Nephron progenitor cell (in vitro differentiated cells): ENCODE data around the gene RETREG1.

Source experiments
- DNase-seq: peaks from one replicate; pipeline ENCODE4 v3.0.0; 2021
- H3K27ac Mint-ChIP-seq: 2 replicates; pipeline ENCODE4 v1.8.0; 2021; ENCODE audit warnings: mild to moderate bottlenecking, moderate library complexity, mixed read lengths
- H3K27me3 Mint-ChIP-seq: 2 replicates; pipeline ENCODE4 v1.8.0; 2021; ENCODE audit warnings: mild to moderate bottlenecking, low read depth, mixed read lengths; ENCODE audit not compliant: poor library complexity
- H3K36me3 Mint-ChIP-seq: 2 replicates; pipeline ENCODE4 v1.8.0; 2021; ENCODE audit warnings: low read depth, mixed read lengths
- H3K4me1 Mint-ChIP-seq: 2 replicates; pipeline ENCODE4 v1.8.0; 2021; ENCODE audit warnings: mixed read lengths
- H3K4me3 Mint-ChIP-seq: 2 replicates; pipeline ENCODE4 v1.8.0; 2021; ENCODE audit warnings: mild to moderate bottlenecking, moderate library complexity, mixed read lengths
- H3K9me3 Mint-ChIP-seq: 2 replicates; pipeline ENCODE4 v1.8.0; 2021; ENCODE audit warnings: mild to moderate bottlenecking, moderate library complexity, mixed read lengths
- CTCF ChIP-seq: fragments of 200-600 bp; sonication (generic); IDR thresholded peaks from 2 replicates; pipeline ENCODE4 v1.5.0; 2021; ENCODE audit warnings: antibody characterized with exemption

RETREG1 gene

GRCh38 chr5:16579142-16579847 is 37.5 kb downstream of the RETREG1 start:
- Mint-ChIP-seq H3K27ac (peak overlapping the region; percentile 84), H3K4me3 (no peak overlapping the region), H3K4me1 (peaks cover 24% of the 10 kb centered on the region), H3K36me3 (no peaks in the 10 kb centered on the region), H3K27me3 (peaks cover 3% of the 10 kb centered on the region), H3K9me3 (no peaks in the 10 kb centered on the region)
- DNase-seq, result no peak
- TF ChIP-seq CTCF, result no peak

GRCh38 chr5:16578474-16578883 is 38.3 kb downstream of the RETREG1 start:
- peaks cover 30% of the 10 kb centered on the region for H3K4me1 Mint-ChIP-seq
- peaks cover 6% of the 10 kb centered on the region for H3K27me3 Mint-ChIP-seq
- H3K36me3 Mint-ChIP-seq, result no peaks in the 10 kb centered on the region
- no peak for TF ChIP-seq CTCF
- H3K9me3 Mint-ChIP-seq, result no peaks in the 10 kb centered on the region
- H3K27ac Mint-ChIP-seq, result no peak overlapping the region
- DNase-seq, result no peak
- no peak overlapping the region for H3K4me3 Mint-ChIP-seq

GRCh38 chr5:16577677-16578076 is 39.1 kb downstream of the RETREG1 start:
- no peak overlapping the region for H3K4me3 Mint-ChIP-seq
- peak overlapping the region; percentile 21 for H3K27ac Mint-ChIP-seq
- H3K27me3 Mint-ChIP-seq, result peaks cover 6% of the 10 kb centered on the region
- peaks cover 37% of the 10 kb centered on the region for H3K4me1 Mint-ChIP-seq
- no peak for DNase-seq
- TF ChIP-seq CTCF, result no peak
- no peaks in the 10 kb centered on the region for H3K9me3 Mint-ChIP-seq
- H3K36me3 Mint-ChIP-seq, result no peaks in the 10 kb centered on the region

GRCh38 chr5:16574789-16575721 is 41.7 kb downstream of the RETREG1 start:
- H3K4me3 Mint-ChIP-seq, result no peak overlapping the region
- H3K27me3 Mint-ChIP-seq, result peaks cover 6% of the 10 kb centered on the region
- no peak for DNase-seq
- no peaks in the 10 kb centered on the region for H3K9me3 Mint-ChIP-seq
- no peak for TF ChIP-seq CTCF
- H3K36me3 Mint-ChIP-seq, result no peaks in the 10 kb centered on the region
- H3K27ac Mint-ChIP-seq, result no peak overlapping the region
- H3K4me1 Mint-ChIP-seq, result peaks cover 37% of the 10 kb centered on the region

GRCh38 chr5:16573401-16573800 is 43.4 kb downstream of the RETREG1 start:
- no peak for TF ChIP-seq CTCF
- H3K4me3 Mint-ChIP-seq, result no peak overlapping the region
- H3K27ac Mint-ChIP-seq, result no peak overlapping the region
- H3K4me1 Mint-ChIP-seq, result peaks cover 30% of the 10 kb centered on the region
- H3K9me3 Mint-ChIP-seq, result peaks cover 4% of the 10 kb centered on the region
- peaks cover 5% of the 10 kb centered on the region for H3K36me3 Mint-ChIP-seq
- peaks cover 6% of the 10 kb centered on the region for H3K27me3 Mint-ChIP-seq
- DNase-seq, result no peak
